Neural progenitor cell (in vitro differentiated cells): ENCODE data around the gene KIAA0825.

ENCODE experiments used
- CTCF ChIP-seq: fragments of 200-600 bp; sonication (generic); IDR thresholded peaks from 2 replicates; pipeline ENCODE4 v1.5.1; 2017; ENCODE audit warnings: antibody characterized with exemption, mild to moderate bottlenecking
- EZH2 ChIP-seq: fragments of 200-600 bp; sonication (generic); IDR thresholded peaks from 2 replicates; pipeline ENCODE4 v1.6.1; 2017; ENCODE audit warnings: antibody characterized with exemption, mild to moderate bottlenecking, moderate library complexity
- EZH2phosphoT487 ChIP-seq: fragments of 200-600 bp; sonication (generic); IDR thresholded peaks from 2 replicates; pipeline ENCODE4 v1.6.1; 2017; ENCODE audit warnings: antibody characterized with exemption

- no peak for TF ChIP-seq CTCF
- TF ChIP-seq EZH2, result no peak
- TF ChIP-seq EZH2phosphoT487, result no peak
Observed at GRCh38 chr5:94551858-94552257, 66.5 kb downstream of the KIAA0825 start.
